ENCODE measurements around the gene IQCK.
A peak's percentile ranks its signal among the peaks of the same experiment; 100 is the strongest.

IQCK gene

DNA sequence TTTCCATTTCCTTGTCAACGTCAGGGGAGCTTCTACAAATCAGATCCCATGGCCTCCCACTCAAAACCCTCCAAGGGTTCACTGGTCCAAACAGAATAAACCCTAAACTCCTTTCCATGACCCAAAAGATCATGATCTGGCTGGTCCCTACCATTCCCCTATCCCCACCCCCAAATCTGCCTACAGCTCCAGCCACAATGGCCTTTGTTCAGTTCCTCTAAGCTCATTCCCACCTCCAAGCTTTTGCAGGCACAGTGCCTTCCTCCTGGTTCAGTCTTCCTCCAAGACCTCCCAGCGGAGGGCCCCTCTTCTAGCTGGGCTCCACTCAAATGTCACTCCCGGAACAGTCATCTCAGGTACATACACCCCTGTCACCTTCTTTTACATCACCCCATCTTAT lies 164.6 kb downstream of the IQCK start:
- Histone ChIP-seq H3K27me3 (ENCODE audit: insufficient read depth, low read depth) (no peaks in the 10 kb centered on the region), H3K27ac (no peak overlapping the region), H2AFZ (ENCODE audit: low read depth) (no peak overlapping the region), H4K20me1 (ENCODE audit: insufficient read depth) (no peaks in the 10 kb centered on the region), H3K36me3 (ENCODE audit: insufficient read depth) (no peaks in the 10 kb centered on the region), H3K4me3 (IDR thresholded peaks at IDR 0.05; ENCODE audit: insufficient read depth, low read depth, low read length) (no peak overlapping the region), H3K4me1 (ENCODE audit: low read depth, poor library complexity, severe bottlenecking) (peaks cover 8% of the 10 kb centered on the region), H3K4me2 (no peak overlapping the region), H3K79me2 (ENCODE audit: insufficient read depth, low read depth) (no peaks in the 10 kb centered on the region), H3K9ac (no peak overlapping the region)
- TF ChIP-seq, protein P1, sequence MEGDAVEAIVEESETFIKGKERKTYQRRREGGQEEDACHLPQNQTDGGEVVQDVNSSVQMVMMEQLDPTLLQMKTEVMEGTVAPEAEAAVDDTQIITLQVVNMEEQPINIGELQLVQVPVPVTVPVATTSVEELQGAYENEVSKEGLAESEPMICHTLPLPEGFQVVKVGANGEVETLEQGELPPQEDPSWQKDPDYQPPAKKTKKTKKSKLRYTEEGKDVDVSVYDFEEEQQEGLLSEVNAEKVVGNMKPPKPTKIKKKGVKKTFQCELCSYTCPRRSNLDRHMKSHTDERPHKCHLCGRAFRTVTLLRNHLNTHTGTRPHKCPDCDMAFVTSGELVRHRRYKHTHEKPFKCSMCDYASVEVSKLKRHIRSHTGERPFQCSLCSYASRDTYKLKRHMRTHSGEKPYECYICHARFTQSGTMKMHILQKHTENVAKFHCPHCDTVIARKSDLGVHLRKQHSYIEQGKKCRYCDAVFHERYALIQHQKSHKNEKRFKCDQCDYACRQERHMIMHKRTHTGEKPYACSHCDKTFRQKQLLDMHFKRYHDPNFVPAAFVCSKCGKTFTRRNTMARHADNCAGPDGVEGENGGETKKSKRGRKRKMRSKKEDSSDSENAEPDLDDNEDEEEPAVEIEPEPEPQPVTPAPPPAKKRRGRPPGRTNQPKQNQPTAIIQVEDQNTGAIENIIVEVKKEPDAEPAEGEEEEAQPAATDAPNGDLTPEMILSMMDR (conservative IDR thresholded peaks at IDR 0.05; ENCODE audit: low read depth, low read length) = no peak

- H3K36me3 ChIP-seq (ENCODE audit: insufficient read depth) = no peaks in the 10 kb centered on the region
- no peak overlapping the region for H3K9ac ChIP-seq
Measured at GRCh38 chr16:19883296-19883965, 165.4 kb downstream of the IQCK start.

GRCh38 chr16:19883966-19884485 lies 166.0 kb downstream of the IQCK start:
- Histone ChIP-seq H3K4me3 (IDR thresholded peaks at IDR 0.05; ENCODE audit: insufficient read depth, low read depth, low read length) (no peak overlapping the region), H3K4me2 (peak overlapping the region; percentile 54; the same call in 1 of the 2 replicates)

More at GRCh38 chr16:19883296-19883965, 165.4 kb downstream of the IQCK start:
- H4K20me1 ChIP-seq (ENCODE audit: insufficient read depth) = no peaks in the 10 kb centered on the region
- H3K4me1 ChIP-seq (ENCODE audit: low read depth, poor library complexity, severe bottlenecking) = peaks cover 8% of the 10 kb centered on the region
- H2AFZ ChIP-seq (ENCODE audit: low read depth) = no peak overlapping the region
- no peak overlapping the region for H3K4me2 ChIP-seq
- no peak overlapping the region for H3K27ac ChIP-seq
- TF ChIP-seq, protein P1 (conservative IDR thresholded peaks at IDR 0.05; ENCODE audit: low read depth, low read length) = no peak
- H3K27me3 ChIP-seq (ENCODE audit: insufficient read depth, low read depth) = no peaks in the 10 kb centered on the region
- no peak overlapping the region for H3K4me3 ChIP-seq (IDR thresholded peaks at IDR 0.05; ENCODE audit: insufficient read depth, low read depth, low read length)
- no peaks in the 10 kb centered on the region for H3K79me2 ChIP-seq (ENCODE audit: insufficient read depth, low read depth)

DNA sequence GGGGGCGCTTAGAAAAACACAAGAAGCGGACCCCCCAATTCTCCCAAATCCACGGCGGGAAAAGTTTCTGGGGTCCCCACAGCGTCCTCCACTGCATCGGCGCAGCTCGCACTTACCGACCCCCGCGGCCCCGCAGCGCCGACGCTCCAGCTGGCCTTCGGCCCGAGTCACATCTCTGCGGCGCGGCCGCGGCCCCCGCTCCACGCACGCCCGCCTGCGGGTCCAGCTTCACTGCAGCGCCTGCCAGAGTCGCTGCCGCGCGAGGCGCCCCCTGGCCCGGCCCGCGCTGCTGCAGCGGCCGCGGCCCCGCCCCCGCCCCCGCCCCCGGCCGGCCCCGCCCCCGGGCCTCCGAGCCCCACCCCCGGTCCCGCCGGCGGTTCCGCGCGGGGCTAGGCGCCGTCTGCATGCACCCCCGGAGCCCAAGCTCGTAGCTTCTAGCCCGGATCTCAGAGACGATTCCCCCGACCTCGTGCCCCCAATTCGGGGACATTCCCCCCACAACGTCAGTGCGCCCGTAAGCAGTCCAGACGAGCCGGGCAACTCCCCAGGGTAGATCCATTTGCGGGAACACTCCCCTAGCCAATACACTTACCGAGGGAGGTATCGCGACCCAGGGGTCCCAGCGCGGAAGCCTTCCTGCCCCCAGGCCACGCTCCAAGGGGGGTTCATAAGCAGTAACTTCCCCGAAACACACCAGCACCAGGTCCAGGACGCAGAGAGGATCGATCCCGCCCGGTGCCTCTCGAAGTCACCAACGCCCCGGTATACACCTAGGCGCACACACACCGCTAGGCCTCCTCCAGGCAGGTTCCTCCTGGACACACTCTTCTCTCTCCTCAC lies 166.8 kb downstream of the IQCK start, which contains the start of gene GPRC5B:
Gene GPRC5B (minus strand): TSS at position 238 of the 840 bp plus-strand sequence. CDS start 12,003 bp downstream, outside the sequence.
- peaks cover 8% of the 10 kb centered on the region for H3K4me1 ChIP-seq (ENCODE audit: low read depth, poor library complexity, severe bottlenecking)
- no peak within 1 kb of the TSS for H3K4me3 ChIP-seq (IDR thresholded peaks at IDR 0.05; ENCODE audit: insufficient read depth, low read depth, low read length)
- no peaks in the 10 kb centered on the region for H4K20me1 ChIP-seq (ENCODE audit: insufficient read depth)
- H3K9ac ChIP-seq = peak within 1 kb of the TSS; percentile 42; the same call in 1 of the 2 replicates
- H3K27ac ChIP-seq = no peak within 1 kb of the TSS
- H3K27me3 ChIP-seq (ENCODE audit: insufficient read depth, low read depth) = no peaks in the 10 kb centered on the region
- TF ChIP-seq, protein P1 (conservative IDR thresholded peaks at IDR 0.05; ENCODE audit: low read depth, low read length) = no peak
- peak within 1 kb of the TSS; percentile 71; the same call in 1 of the 2 replicates for H3K4me2 ChIP-seq
- H2AFZ ChIP-seq (ENCODE audit: low read depth) = peak within 1 kb of the TSS; percentile 92
- no peaks in the 10 kb centered on the region for H3K79me2 ChIP-seq (ENCODE audit: insufficient read depth, low read depth)
- no peaks in the 10 kb centered on the region for H3K36me3 ChIP-seq (ENCODE audit: insufficient read depth)

More at GRCh38 chr16:19883966-19884485, 166.0 kb downstream of the IQCK start:
- Histone ChIP-seq H2AFZ (ENCODE audit: low read depth) (peak overlapping the region; percentile 92), H3K27ac (no peak overlapping the region), H3K9ac (no peak overlapping the region), H4K20me1 (ENCODE audit: insufficient read depth) (no peaks in the 10 kb centered on the region), H3K4me1 (ENCODE audit: low read depth, poor library complexity, severe bottlenecking) (peaks cover 8% of the 10 kb centered on the region), H3K27me3 (ENCODE audit: insufficient read depth, low read depth) (no peaks in the 10 kb centered on the region), H3K36me3 (ENCODE audit: insufficient read depth) (no peaks in the 10 kb centered on the region), H3K79me2 (ENCODE audit: insufficient read depth, low read depth) (no peaks in the 10 kb centered on the region)
- TF ChIP-seq, protein P1 (conservative IDR thresholded peaks at IDR 0.05; ENCODE audit: low read depth, low read length) = no peak
